ENCODE measurements around the gene USP22. TPM values are rescaled to one million over a fixed set of nuclear protein-coding genes. Genes with fewer than 3 reads are reported as not detected.
"Not testable (repeated sequence)": the region's sequence is repeated elsewhere in the genome, so short reads cannot be mapped to it uniquely, and the experiment has no call there.

Gene USP22
- 100 to 1,000 TPM; 215 to 270 (median 241) TPM for total RNA-seq (2021; fragmentation: NEBNext Ultra II Directional; extraction: Animal tissue kit (Norgen Biotek cat#: 25700))
- long read RNA-seq, full-length matches to known transcripts = 3 of 83 reads
- long read RNA-seq, partial matches to known transcripts = 2 of 83 reads
- long read RNA-seq, other reads (novel, unspliced or antisense) = 78 of 83 reads

- Mint-ChIP-seq H3K27me3 (ENCODE audit: insufficient read depth) (0 out of 2 replicates have a peak, but pooled peaks cover 2% of the 10 kb centered on the region), H3K27ac (peak within 1 kb of the TSS; percentile 87), H3K36me3 (ENCODE audit: low read depth) (peaks cover 9% of the 10 kb centered on the region), H3K9me3 (no peaks in the 10 kb centered on the region), H3K4me3 (peak within 1 kb of the TSS; percentile 96), H3K4me1 (ENCODE audit: low read depth) (peaks cover 25% of the 10 kb centered on the region)
- no peak for TF ChIP-seq CTCF (IDR thresholded peaks at IDR 0.05)
- DNase-seq = no peak
Measured at GRCh38 chr17:21042458-21043295, at the start of gene USP22. TSS of gene USP22 (minus strand) at chr17:21043011. CDS start at chr17:21042835, 176 bp downstream.

- Mint-ChIP-seq H3K27ac (no peak overlapping the region), H3K4me3 (no peak overlapping the region), H3K9me3 (no peaks in the 10 kb centered on the region), H3K4me1 (ENCODE audit: low read depth) (peaks cover 14% of the 10 kb centered on the region), H3K36me3 (ENCODE audit: low read depth) (no peaks in the 10 kb centered on the region), H3K27me3 (ENCODE audit: insufficient read depth) (peaks cover 12% of the 10 kb centered on the region)
- peak; percentile 27; the same call in 1 of the 2 replicates for TF ChIP-seq CTCF (IDR thresholded peaks at IDR 0.05)
- DNase-seq = no peak
Measured at GRCh38 chr17:21090902-21091618, 48.2 kb upstream of the USP22 start.

- Mint-ChIP-seq H3K9me3 (peaks cover 1% of the 10 kb centered on the region; the same call in 1 of the 2 replicates), H3K27me3 (ENCODE audit: insufficient read depth) (peaks cover 12% of the 10 kb centered on the region), H3K4me3 (no peak overlapping the region), H3K36me3 (ENCODE audit: low read depth) (no peaks in the 10 kb centered on the region), H3K27ac (no peak overlapping the region), H3K4me1 (ENCODE audit: low read depth) (peaks cover 14% of the 10 kb centered on the region)
- TF ChIP-seq CTCF (IDR thresholded peaks at IDR 0.05) = no peak
- DNase-seq = no peak
Measured at GRCh38 chr17:21089933-21090901, 47.4 kb upstream of the USP22 start.

GRCh38 chr17:21089145-21089544 is 46.3 kb upstream of the USP22 start:
- Mint-ChIP-seq H3K27me3 (ENCODE audit: insufficient read depth) (peaks cover 15% of the 10 kb centered on the region), H3K27ac (no peak overlapping the region), H3K4me3 (no peak overlapping the region), H3K9me3 (peaks cover 8% of the 10 kb centered on the region; the same call in 1 of the 2 replicates), H3K4me1 (ENCODE audit: low read depth) (peaks cover 14% of the 10 kb centered on the region), H3K36me3 (ENCODE audit: low read depth) (no peaks in the 10 kb centered on the region)
- DNase-seq = peak; percentile 71
- no peak for TF ChIP-seq CTCF (IDR thresholded peaks at IDR 0.05)

GRCh38 chr17:21085707-21086106 is 42.9 kb upstream of the USP22 start:
- no peak overlapping the region for H3K27ac Mint-ChIP-seq
- H3K4me3 Mint-ChIP-seq = no peak overlapping the region
- peaks cover 8% of the 10 kb centered on the region; the same call in 1 of the 2 replicates for H3K9me3 Mint-ChIP-seq

GRCh38 chr17:21085280-21085679 is 42.5 kb upstream of the USP22 start:
- not testable (repeated sequence) for H3K27ac Mint-ChIP-seq; H3K4me3 Mint-ChIP-seq; H3K9me3 Mint-ChIP-seq; DNase-seq; H3K36me3 Mint-ChIP-seq (ENCODE audit: low read depth)
- peaks cover 17% of the 10 kb centered on the region for H3K27me3 Mint-ChIP-seq (ENCODE audit: insufficient read depth)
- peaks cover 14% of the 10 kb centered on the region for H3K4me1 Mint-ChIP-seq (ENCODE audit: low read depth)

More at GRCh38 chr17:21085707-21086106, 42.9 kb upstream of the USP22 start:
- Mint-ChIP-seq H3K4me1 (ENCODE audit: low read depth) (peaks cover 14% of the 10 kb centered on the region), H3K36me3 (ENCODE audit: low read depth) (no peaks in the 10 kb centered on the region), H3K27me3 (ENCODE audit: insufficient read depth) (peaks cover 19% of the 10 kb centered on the region)
- no peak for TF ChIP-seq CTCF (IDR thresholded peaks at IDR 0.05)
- DNase-seq = no peak
